ENCODE results near the gene TSHZ3.

The TSHZ3 gene

GRCh38 chr19:31285744-31286143, 63.5 kb downstream of the TSHZ3 start:
- no peak for DNase-seq

GRCh38 chr19:31284621-31285020, 64.6 kb downstream of the TSHZ3 start:
- DNase-seq, result no peak

GRCh38 chr19:31283701-31284100, 65.5 kb downstream of the TSHZ3 start:
- DNase-seq, result no peak

- DNase-seq, result no peak
Observed at GRCh38 chr19:31282346-31282745, 66.9 kb downstream of the TSHZ3 start.

DNA sequence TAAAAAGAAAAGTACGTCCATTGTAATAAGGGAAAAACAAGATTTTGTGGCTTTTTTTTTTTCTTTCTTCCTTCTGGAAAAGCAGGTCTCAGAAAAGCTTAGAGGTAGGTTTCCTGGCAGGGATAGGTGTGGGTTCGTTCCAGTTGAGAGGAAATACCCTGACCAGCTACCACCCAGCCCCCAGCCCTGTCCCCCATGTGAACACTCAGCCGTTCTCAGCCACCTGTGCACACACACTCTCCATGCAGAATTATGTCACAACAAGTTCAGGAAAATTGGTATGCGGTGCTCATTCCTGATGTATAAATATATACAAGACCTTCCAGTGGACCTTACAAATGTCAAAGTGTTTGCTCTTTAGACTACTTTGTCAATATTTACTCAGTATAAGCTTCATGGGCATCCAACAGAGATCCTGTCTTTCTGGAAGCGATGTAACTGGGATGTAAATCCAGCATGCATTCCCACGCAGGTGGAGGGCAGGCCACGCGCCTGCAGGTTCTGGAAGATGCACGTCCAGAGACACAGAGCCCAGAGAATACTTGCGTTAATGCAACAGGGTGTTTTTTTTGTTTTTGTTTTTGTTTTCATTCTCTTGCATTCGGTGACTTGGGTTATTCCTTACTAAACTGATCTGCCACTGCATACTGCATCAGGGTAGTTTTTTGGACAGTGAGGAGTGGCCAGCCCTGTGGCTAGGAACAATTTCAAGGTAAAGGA, 68.8 kb downstream of the TSHZ3 start:
- no peak for DNase-seq

DNA sequence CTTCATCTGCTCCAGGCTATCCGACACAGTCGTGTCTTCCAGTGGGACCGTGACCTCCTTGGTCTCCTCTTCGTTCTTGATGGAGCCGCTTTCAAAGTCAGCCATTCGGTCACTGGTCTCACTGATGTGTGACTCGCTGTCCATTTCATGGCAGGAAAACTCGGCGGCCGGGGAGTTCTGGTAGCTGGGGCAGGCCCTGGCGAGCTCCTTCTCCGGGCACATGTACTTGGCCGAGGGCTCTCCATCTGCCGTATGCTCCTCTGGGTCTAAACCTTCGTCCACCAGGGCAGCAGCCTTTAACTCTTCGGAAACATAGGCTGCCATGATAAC, 69.8 kb downstream of the TSHZ3 start:
- no peak for DNase-seq

DNA sequence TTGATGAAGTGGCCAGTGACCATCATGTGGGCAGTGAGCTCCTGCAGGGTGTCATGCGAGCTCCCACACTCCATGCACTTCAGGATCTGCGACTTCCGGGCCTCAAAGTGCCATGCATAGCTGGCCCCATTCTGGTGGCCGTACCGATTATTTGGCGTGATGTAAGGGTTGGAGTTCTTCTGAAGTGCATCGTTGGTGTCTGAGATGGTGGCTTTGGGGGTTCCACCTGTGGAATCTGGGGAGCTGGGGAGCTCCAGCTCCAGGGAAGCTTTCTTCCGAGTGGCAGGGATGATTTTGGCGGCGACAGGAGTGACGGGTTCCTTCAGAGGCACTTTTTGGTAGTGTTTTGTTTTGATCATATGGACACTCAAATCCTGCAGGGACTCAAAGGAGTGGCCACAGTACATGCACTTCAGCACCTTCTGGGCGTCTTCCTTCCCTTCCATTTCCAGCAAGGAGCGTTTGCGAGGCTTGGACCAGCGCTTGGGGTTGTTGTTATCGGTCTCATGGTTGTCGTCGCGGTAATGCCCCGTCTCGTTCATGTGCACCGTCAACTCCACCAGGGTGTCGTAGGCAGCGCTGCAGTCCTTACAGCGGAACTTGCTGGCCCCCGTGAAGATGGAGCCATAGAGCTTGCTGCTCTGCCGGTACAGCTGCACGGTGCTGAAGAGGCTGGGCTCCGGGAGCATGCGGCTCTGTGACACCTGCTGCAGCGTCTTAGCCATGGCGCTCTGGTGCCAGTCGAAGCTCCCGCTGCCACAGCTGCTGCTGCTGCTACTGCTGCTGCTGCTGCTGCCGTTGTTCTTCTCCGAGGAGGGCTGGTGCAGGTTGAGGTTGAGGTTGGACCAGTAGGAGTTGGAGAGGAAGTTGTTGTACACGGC, 70.4 kb downstream of the TSHZ3 start:
- no peak for DNase-seq

- no peak for DNase-seq
Observed at GRCh38 chr19:31277516-31277915, 71.7 kb downstream of the TSHZ3 start.

- no peak for DNase-seq
Observed at GRCh38 chr19:31276831-31277230, 72.4 kb downstream of the TSHZ3 start.

GRCh38 chr19:31275068-31275334, 74.2 kb downstream of the TSHZ3 start:
- no peak for DNase-seq

DNA sequence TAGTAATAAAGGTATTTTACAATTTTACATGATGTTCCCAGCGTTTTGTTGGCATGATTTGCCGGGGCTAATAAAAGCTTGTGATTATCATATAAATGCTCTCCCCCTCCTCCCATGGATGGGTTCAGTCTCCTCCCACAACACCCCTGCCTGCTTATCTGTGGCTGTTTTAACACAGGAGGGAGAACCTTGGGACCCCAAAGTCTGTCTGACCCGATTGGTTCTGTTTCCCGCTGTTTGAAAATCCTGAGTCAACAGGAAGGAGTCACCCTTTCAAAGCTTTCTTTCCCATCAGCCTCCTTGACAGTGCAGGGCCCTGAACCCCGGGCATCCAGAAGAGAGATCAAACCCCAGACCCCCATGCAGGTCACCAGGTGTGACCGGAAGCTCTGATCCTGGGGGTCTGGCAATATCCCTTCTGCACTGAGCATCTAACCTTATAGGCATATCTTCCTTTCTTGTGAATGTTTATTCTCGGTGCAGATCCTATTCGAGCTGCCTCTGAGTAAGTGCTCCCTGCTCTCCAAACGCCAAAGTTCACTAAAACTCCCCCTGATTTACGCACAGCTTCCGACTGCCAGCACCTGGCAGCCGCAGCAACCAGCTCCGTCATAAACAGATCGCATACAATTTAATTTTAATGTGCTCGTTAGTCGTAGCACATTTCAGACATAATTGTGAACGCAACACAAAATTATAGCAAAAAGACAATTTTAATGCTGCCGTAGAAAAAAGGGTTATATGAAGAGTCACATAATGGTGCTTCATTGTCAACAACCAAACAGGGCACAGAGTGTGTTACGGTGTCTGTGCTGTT, 74.8 kb downstream of the TSHZ3 start:
- DNase-seq, result no peak

DNA sequence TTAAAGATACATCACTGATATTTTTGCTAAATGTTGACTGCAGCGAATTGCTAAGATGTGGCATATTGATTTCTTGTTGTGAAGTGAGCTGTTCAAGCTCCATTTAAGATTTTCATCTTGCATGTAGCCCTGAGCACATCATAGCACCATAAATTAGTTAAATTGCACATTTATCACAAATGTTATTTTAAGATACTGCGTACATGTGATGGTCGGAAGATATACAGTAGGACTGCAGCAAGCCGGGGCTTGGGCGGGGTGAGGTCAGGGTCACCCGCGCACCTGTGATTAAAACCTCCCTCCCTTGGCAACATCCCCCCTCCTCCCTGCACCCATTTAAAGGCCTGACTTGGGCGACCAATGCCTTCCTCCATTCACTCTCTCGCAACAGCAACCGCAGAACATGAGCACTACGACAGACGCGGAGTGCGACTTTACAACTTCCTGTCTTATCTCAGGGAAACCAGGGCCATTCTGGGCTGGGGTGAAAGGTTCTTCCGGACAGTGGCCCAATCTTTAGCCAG, 76.6 kb downstream of the TSHZ3 start:
- DNase-seq, result no peak

DNA sequence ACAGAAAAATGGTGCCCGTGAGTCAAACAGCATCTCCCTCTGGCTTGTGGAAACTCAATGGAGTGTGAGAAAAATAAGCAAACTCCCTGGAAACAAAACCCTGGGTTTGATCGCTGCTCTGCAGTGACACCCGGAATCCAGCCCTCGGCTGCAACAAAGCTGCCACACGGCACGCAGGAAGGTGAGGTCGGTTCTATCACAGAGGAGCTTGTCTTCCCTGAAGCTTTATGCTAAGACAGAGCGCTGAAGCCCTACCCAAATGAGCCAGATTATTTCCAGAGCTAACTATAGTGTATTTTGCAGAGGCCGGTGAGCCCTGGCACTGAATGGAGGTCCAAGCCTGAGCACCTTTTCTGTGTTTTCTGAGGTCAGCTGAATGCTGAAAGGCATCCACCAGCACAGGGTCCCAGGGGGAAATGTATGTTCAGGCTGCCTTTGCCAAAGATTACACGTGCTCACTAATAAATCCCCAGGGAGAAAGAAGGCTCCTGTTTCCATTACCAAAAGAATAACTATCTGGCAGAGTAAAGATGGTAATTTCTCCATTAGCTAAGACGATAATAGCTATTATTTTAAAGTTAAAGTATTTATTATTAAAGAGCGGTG, 77.8 kb downstream of the TSHZ3 start:
- no peak for DNase-seq

DNA sequence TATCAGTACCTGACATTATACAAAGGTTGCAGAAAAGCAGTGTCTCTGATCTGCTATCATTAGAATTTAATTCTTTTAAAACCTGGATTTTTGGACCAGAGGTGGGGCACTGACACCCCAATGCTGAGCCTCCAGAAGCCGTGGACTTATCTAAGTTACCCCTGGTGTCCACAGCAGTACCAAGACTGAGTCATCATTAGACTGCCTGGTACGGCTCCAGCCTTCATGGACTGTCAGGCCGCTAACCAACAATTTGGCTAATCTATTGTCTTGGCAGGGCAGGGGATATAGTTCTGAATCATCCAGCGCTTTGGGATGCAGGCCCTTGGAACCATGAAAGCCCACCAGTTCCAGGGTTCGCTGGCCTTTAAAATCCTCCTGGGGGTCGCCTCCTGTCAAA, 78.3 kb downstream of the TSHZ3 start:
- DNase-seq, result no peak

- DNase-seq, result no peak
Observed at GRCh38 chr19:31269425-31270127, 79.7 kb downstream of the TSHZ3 start.

DNA sequence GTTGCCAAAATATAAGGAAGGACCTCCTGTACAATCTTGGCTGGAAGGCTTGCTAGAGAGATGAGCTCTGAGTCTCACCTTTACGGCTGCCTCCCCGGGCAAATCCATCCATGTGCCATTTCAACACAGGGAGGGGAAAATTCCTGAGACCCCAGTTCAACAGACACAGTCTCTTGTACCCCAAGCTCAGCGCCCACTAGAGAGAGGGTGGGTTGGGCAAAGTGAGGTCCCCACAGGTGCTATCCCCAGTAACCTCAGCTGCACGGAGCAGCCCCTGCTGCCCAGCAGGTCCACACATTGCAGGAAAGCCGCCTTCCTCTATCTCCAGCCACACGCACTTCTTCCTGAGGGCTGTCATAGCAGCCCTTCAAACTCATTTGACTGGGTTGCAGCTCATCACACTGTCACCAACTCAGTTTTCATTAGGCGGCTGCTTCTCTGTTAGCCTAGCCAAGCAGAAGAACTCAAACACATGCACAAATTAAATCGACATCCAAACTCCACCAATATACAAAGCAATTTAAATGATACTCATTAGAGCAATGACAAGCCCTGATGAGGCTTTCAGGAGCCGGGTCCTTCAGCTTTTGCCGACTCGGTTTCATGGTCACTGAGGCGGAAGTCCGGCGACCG, 80.4 kb downstream of the TSHZ3 start:
- no peak for DNase-seq

- no peak for DNase-seq
Observed at GRCh38 chr19:31266731-31267130, 82.5 kb downstream of the TSHZ3 start.

GRCh38 chr19:31266196-31266595, 83.0 kb downstream of the TSHZ3 start:
- no peak for DNase-seq

- no peak for DNase-seq
Observed at GRCh38 chr19:31264041-31264778, 85.0 kb downstream of the TSHZ3 start.

- no peak for DNase-seq
Observed at GRCh38 chr19:31263328-31263727, 85.9 kb downstream of the TSHZ3 start.

DNA sequence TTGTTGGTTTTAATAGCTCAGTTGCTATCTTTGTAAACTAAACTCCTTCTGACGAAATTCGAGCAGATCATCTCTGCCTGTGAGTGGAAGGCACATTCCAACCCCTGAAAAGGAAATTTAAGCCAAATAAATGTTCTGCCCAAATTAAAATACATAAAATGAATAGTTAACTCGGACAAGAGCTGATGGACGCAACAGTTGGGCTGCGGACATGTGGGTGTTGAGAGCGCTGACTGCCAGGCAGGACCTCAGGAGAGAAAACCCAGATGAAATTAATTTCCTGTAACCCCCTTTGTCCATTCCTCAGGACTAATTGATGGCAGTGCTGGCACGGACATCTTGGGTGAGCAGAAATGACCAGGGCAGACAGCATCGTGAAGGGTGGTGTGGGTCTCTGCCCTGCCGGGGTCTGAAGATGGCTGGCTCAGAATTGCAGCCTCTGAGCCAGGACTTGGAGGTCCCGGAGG, 86.5 kb downstream of the TSHZ3 start:
- DNase-seq, result no peak

Measured in CD4-positive, alpha-beta T cell treated with Interleukin-21 for 1 hour (primary cell).